WTC11 (cell line): ENCODE measurements around the gene KCNG2. TPM values are rescaled to one million over a fixed set of nuclear protein-coding genes. Genes with fewer than 3 reads are reported as not detected.
A peak's percentile ranks its signal among the peaks of the same experiment; 100 is the strongest.
"Not testable (repeated sequence)": the region's sequence is repeated elsewhere in the genome, so short reads cannot be mapped to it uniquely, and the experiment has no call there.

ENCODE experiments used
- ATAC-seq: fragments of 200-7000 bp; cut with Tn5 transposase; 2 replicates; pipeline ENCODE4 v1.10.0; 2021; ENCODE audit warnings: mild to moderate bottlenecking, moderate library complexity
- CTCF ChIA-PET: fragments of 300-600 bp; sonication (Branson Sonifier 250); formaldehyde crosslinking; loops from one replicate; lab custom pipeline; 2021; ENCODE audit warnings: antibody characterized with exemption; lab: Charles Lee
- POLR2A ChIA-PET: fragments of 350-600 bp; sonication (Branson Sonifier 250); formaldehyde crosslinking; loops from one replicate; lab custom pipeline; 2021; ENCODE audit warnings: antibody characterized with exemption; lab: Charles Lee
- DNase-seq: peaks from one replicate; pipeline ENCODE4 v3.0.0; 2021; ENCODE audit warnings: low spot score
- H3K27ac Mint-ChIP-seq: 2 replicates; pipeline ENCODE4 v1.8.0; 2021; ENCODE audit warnings: mixed read lengths
- H3K27me3 Mint-ChIP-seq: 2 replicates; pipeline ENCODE4 v1.8.0; 2021; ENCODE audit warnings: low read depth, mild to moderate bottlenecking, moderate library complexity, mixed read lengths
- H3K36me3 Mint-ChIP-seq: 2 replicates; pipeline ENCODE4 v1.8.0; 2021; ENCODE audit warnings: mixed read lengths
- H3K4me1 Mint-ChIP-seq: 2 replicates; pipeline ENCODE4 v1.8.0; 2022; ENCODE audit warnings: mixed read lengths
- H3K4me3 Mint-ChIP-seq: 2 replicates; pipeline ENCODE4 v1.8.0; 2021; ENCODE audit warnings: mild to moderate bottlenecking, moderate library complexity, mixed read lengths
- H3K9me3 Mint-ChIP-seq: 2 replicates; pipeline ENCODE4 v1.8.0; 2021; ENCODE audit warnings: mixed read lengths
- ATF6 ChIP-seq: sonication (generic); formaldehyde crosslinking; IDR thresholded peaks from 2 replicates; pipeline ENCODE4 v1.8.1; 2023; ENCODE audit warnings: mild to moderate bottlenecking, missing genetic modification reagents
- CBFB ChIP-seq: sonication (generic); formaldehyde crosslinking; IDR thresholded peaks from 2 replicates; pipeline ENCODE4 v1.8.1; 2022; ENCODE audit warnings: mild to moderate bottlenecking, low read depth, missing genetic modification reagents
- EMX1 ChIP-seq: fragments of 250-450 bp; sonication (Bioruptor Pico); IDR thresholded peaks from 2 replicates; pipeline ENCODE4 v1.8.0; 2021; ENCODE audit warnings: mild to moderate bottlenecking
- FOXP4 ChIP-seq: sonication (generic); formaldehyde crosslinking; IDR thresholded peaks from 2 replicates; pipeline ENCODE4 v1.8.0; 2022; ENCODE audit warnings: mild to moderate bottlenecking, missing genetic modification reagents
- NR1H2 ChIP-seq: sonication (generic); formaldehyde crosslinking; IDR thresholded peaks from 2 replicates; pipeline ENCODE4 v1.9.0; 2021; ENCODE audit warnings: mild to moderate bottlenecking, moderate library complexity, missing genetic modification reagents
- OVOL2 ChIP-seq: fragments of 250-450 bp; sonication (Bioruptor Pico); IDR thresholded peaks from 2 replicates; pipeline ENCODE4 v1.9.0; 2021; ENCODE audit warnings: mild to moderate bottlenecking, borderline replicate concordance
- PRDM15 ChIP-seq: sonication (generic); formaldehyde crosslinking; IDR thresholded peaks from 2 replicates; pipeline ENCODE4 v1.8.0; 2022; ENCODE audit warnings: missing genetic modification reagents
- SOX15 ChIP-seq: fragments of 250-450 bp; sonication (Bioruptor Pico); IDR thresholded peaks from 2 replicates; pipeline ENCODE4 v1.9.0; 2021; ENCODE audit warnings: mild to moderate bottlenecking
- TEAD4 ChIP-seq: sonication (generic); formaldehyde crosslinking; IDR thresholded peaks from 2 replicates; pipeline ENCODE4 v1.8.0; 2022; ENCODE audit warnings: mild to moderate bottlenecking, missing genetic modification reagents
- USF1 ChIP-seq: sonication (generic); formaldehyde crosslinking; IDR thresholded peaks from 2 replicates; pipeline ENCODE4 v1.8.0; 2022; ENCODE audit warnings: mild to moderate bottlenecking, missing genetic modification reagents
- USF2 ChIP-seq: sonication (generic); formaldehyde crosslinking; IDR thresholded peaks from 2 replicates; pipeline ENCODE4 v1.8.1; 2023; ENCODE audit warnings: mild to moderate bottlenecking, missing genetic modification reagents, moderate library complexity
- ZNF138 ChIP-seq: sonication (generic); formaldehyde crosslinking; conservative IDR thresholded peaks from 2 replicates; pipeline ENCODE4 v1.8.1; 2022; ENCODE audit warnings: mild to moderate bottlenecking, moderate library complexity, missing genetic modification reagents
- ZNF232 ChIP-seq: sonication (generic); formaldehyde crosslinking; IDR thresholded peaks from 2 replicates; pipeline ENCODE4 v1.8.0; 2022; ENCODE audit warnings: mild to moderate bottlenecking, missing genetic modification reagents
- ZNF671 ChIP-seq: fragments of 250-450 bp; sonication (Bioruptor Pico); IDR thresholded peaks from 2 replicates; pipeline ENCODE4 v1.8.0; 2021; ENCODE audit warnings: mild to moderate bottlenecking
- total RNA-seq: library from RNA; stranded (reverse); gene quantifications from 3 replicates; pipeline ENCODE4 v1.2.3, GENCODE V29; 2021

The KCNG2 gene
- total RNA-seq, 1 experiment from 2014 or later, result 0.50 TPM

- CTCF ChIA-PET, result interaction anchor here (0.8 to 1.6 kb wide), 3 partner anchors 11 to 37 kb away, joined by 3 read pairs; no protein-coding TSS in a partner anchor
- TF ChIP-seq FOXP4 (no peak), ZNF232 (CRISPR knock-in tag) (no peak), PRDM15 (CRISPR knock-in tag) (no peak), ZNF671 (no peak), TEAD4 (CRISPR knock-in tag) (no peak), OVOL2 (CRISPR knock-in tag) (no peak)
- Mint-ChIP-seq H3K9me3 (no peaks in the 10 kb centered on the region), H3K4me1 (no peaks in the 10 kb centered on the region), H3K36me3 (no peaks in the 10 kb centered on the region), H3K27ac (no peak overlapping the region), H3K27me3 (peaks cover 10% of the 10 kb centered on the region), H3K4me3 (no peak overlapping the region)
- DNase-seq, result no peak
- ATAC-seq, result peak; percentile 36; the same call in 1 of the 2 replicates
- POLR2A ChIA-PET, result no interaction called here
Measured at GRCh38 chr18:79864006-79864725, 66.4 kb downstream of the KCNG2 start.

GRCh38 chr18:79864955-79865354, 67.2 kb downstream of the KCNG2 start:
- CTCF ChIA-PET, result interaction anchor here (1.0 kb wide), 1 partner anchor 38 kb away, joined by 3 read pairs; no protein-coding TSS in a partner anchor
- H3K36me3 Mint-ChIP-seq, ATAC-seq, H3K9me3 Mint-ChIP-seq, POLR2A ChIA-PET, H3K4me1 Mint-ChIP-seq, H3K27ac Mint-ChIP-seq, H3K4me3 Mint-ChIP-seq, DNase-seq: not testable (repeated sequence)
- H3K27me3 Mint-ChIP-seq, result peaks cover 10% of the 10 kb centered on the region

GRCh38 chr18:79865951-79866350, 68.2 kb downstream of the KCNG2 start:
- H3K36me3 Mint-ChIP-seq, DNase-seq, H3K27ac Mint-ChIP-seq, H3K9me3 Mint-ChIP-seq, H3K4me1 Mint-ChIP-seq, POLR2A ChIA-PET, H3K4me3 Mint-ChIP-seq, ATAC-seq, CTCF ChIA-PET: not testable (repeated sequence)
- H3K27me3 Mint-ChIP-seq, result peaks cover 10% of the 10 kb centered on the region

GRCh38 chr18:79866889-79867574, 69.3 kb downstream of the KCNG2 start:
- no peaks in the 10 kb centered on the region for H3K36me3 Mint-ChIP-seq
- ATAC-seq, result no peak
- no peaks in the 10 kb centered on the region for H3K4me1 Mint-ChIP-seq
- H3K9me3 Mint-ChIP-seq, result no peaks in the 10 kb centered on the region
- peaks cover 8% of the 10 kb centered on the region for H3K27me3 Mint-ChIP-seq
- H3K4me3 Mint-ChIP-seq, result no peak overlapping the region
- no peak overlapping the region for H3K27ac Mint-ChIP-seq
- POLR2A ChIA-PET, result no interaction called here
- DNase-seq, result no peak
- CTCF ChIA-PET, result interaction anchor here (0.5 to 0.7 kb wide), 3 partner anchors 12 to 146 kb away, joined by 3 to 4 read pairs (median 3); no protein-coding TSS in a partner anchor
- TF ChIP-seq NR1H2 (CRISPR knock-in tag), result no peak
- no peak for TF ChIP-seq CBFB
- no peak for TF ChIP-seq EMX1 (CRISPR knock-in tag)
- TF ChIP-seq USF2 (CRISPR knock-in tag), result no peak
- no peak for TF ChIP-seq USF1 (CRISPR knock-in tag)
- TF ChIP-seq ATF6 (CRISPR knock-in tag), result no peak
- no peak for TF ChIP-seq ZNF671
- no peak for TF ChIP-seq TEAD4 (CRISPR knock-in tag)
- no peak for TF ChIP-seq SOX15
- TF ChIP-seq ZNF138, result no peak
